Retinal pigment epithelial cell (primary cell): ENCODE data around the gene MIEN1.
A peak's percentile ranks its signal among the peaks of the same experiment; 100 is the strongest.
"Not testable (repeated sequence)": the region's sequence is repeated elsewhere in the genome, so short reads cannot be mapped to it uniquely, and the experiment has no call there.

ENCODE experiments used
- DNase-seq: peaks from one replicate; pipeline ENCODE4 v3.0.0-alpha.2; 2010; ENCODE audit warnings: low read depth
- H3K4me3 ChIP-seq: 2 replicates; pipeline ENCODE4 v1.5.1; 2011; ENCODE audit warnings: mild to moderate bottlenecking, low read length, control low read depth, moderate library complexity
- CTCF ChIP-seq: conservative IDR thresholded peaks from 2 replicates; pipeline ENCODE4 v1.5.1; 2011; ENCODE audit warnings: low read depth, low read length, control low read depth, inconsistent platforms

The MIEN1 gene

GRCh38 chr17:39772415-39772814, 42.1 kb upstream of the MIEN1 start:
- DNase-seq: no peak
- H3K4me3 ChIP-seq: no peak overlapping the region
- TF ChIP-seq CTCF: no peak

GRCh38 chr17:39769974-39770587, 39.7 kb upstream of the MIEN1 start:
- H3K4me3 ChIP-seq: no peak overlapping the region
- no peak for TF ChIP-seq CTCF
- DNase-seq: peak; percentile 11

GRCh38 chr17:39767147-39767546, 36.8 kb upstream of the MIEN1 start:
- no peak for TF ChIP-seq CTCF
- DNase-seq: no peak
- no peak overlapping the region for H3K4me3 ChIP-seq

- TF ChIP-seq CTCF: no peak
- H3K4me3 ChIP-seq: no peak overlapping the region
- no peak for DNase-seq
Measured at GRCh38 chr17:39765766-39766165, 35.4 kb upstream of the MIEN1 start.

- no peak for TF ChIP-seq CTCF
- no peak for DNase-seq
- no peak overlapping the region for H3K4me3 ChIP-seq
Measured at GRCh38 chr17:39765175-39765574, 34.8 kb upstream of the MIEN1 start.

GRCh38 chr17:39764171-39764570, 33.8 kb upstream of the MIEN1 start:
- DNase-seq: not testable (repeated sequence)

GRCh38 chr17:39763051-39763820, 32.9 kb upstream of the MIEN1 start:
- H3K4me3 ChIP-seq: no peak overlapping the region
- peak; percentile 97 for DNase-seq
- no peak for TF ChIP-seq CTCF

More at GRCh38 chr17:39764171-39764570, 33.8 kb upstream of the MIEN1 start:
- not testable (repeated sequence) for H3K4me3 ChIP-seq
